Islet of Langerhans (tissue), 1 donor: Measurements from ENCODE around the gene ALDH6A1.

Experiments used
- FAIRE-seq: peaks from one replicate; lab custom pipeline; 2011; peaks lifted over from hg19 to GRCh38; lab: Jason Lieb, UNC

Gene ALDH6A1

DNA sequence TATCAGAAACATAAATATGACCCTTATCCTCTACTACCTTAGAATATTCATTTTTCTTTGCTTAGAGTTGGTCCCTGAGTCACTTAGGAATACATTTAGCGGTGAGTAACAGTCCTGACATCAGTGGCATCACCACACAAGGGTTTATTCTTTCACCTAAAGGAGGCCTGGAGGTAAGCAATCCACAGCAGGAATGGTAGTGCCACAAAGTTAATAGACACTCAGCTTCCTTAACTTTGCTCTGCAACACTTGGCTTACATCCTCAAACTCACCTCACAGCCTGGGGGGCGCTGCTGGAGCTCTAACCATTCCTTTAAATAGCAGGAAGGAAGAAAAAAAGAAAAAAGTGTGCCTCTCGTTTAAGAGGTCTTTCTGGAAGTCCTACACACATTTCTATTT, 36.0 kb downstream of the ALDH6A1 start:
- FAIRE-seq, result no peak

GRCh38 chr14:74045522-74045921, 38.7 kb downstream of the ALDH6A1 start:
- FAIRE-seq, result no peak

DNA sequence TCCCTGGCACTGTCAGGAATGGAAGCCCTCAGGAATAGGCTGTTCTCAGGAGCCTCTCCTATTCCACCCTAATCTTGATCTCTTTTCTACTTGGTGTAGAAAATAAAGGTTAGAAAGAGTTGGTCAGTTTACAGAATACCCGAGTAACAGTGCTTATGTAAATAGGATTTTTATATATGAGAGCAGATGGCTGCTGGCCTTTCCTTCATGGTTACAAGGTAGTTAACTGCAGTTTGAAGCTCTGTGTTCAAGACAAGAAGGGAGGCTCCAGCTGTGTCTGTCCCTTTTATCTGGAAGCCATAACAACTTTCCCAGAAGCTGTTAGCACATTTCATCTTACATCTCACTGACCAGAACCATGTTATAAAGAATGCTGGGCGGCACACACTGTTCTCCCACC, 42.0 kb downstream of the ALDH6A1 start:
- no peak for FAIRE-seq

GRCh38 chr14:74038020-74038859, 46.0 kb downstream of the ALDH6A1 start:
- FAIRE-seq, result peak; percentile 99

GRCh38 chr14:74035556-74035955, 48.7 kb downstream of the ALDH6A1 start:
- FAIRE-seq, result no peak

GRCh38 chr14:74034572-74034971, 49.7 kb downstream of the ALDH6A1 start:
- FAIRE-seq, result no peak

DNA sequence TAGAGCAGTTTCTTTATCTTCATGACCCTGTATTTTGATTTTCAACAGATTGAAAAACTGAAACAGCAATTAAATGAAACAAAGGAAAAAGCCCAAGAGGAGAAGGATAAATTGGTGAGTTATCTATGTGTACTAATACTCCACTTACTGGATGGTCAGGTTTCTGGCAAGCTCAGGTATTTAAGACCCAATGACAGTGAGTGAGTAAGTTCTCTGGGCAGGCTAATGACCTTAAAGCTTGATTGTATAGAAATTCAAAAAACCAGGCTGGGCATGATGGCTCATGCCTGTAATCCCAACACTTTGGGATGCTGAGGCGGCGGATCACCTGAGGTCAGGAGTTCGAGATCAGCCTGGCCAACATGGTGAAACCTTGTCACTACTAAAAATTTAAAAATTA, 55.1 kb downstream of the ALDH6A1 start:
- FAIRE-seq, result no peak

DNA sequence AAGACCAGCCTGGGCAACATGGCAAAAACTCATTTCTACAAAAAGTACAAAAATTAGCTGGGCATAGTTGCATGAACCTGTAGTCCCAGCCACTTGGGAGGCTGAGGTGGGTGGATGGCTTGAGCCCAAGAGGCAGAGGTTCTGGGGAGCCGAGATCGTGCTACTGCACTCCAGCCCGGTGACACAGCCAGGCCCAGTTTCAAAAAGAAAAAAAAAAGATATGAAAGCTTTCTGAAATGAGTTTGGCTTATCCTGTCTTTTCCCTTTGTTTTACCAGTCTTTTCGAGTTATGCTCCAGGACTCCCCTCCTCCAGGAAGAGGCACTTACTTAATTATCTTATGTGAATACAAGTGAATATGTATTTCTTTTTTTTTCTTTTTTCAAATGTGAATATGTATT, 61.9 kb downstream of the ALDH6A1 start:
- no peak for FAIRE-seq

DNA sequence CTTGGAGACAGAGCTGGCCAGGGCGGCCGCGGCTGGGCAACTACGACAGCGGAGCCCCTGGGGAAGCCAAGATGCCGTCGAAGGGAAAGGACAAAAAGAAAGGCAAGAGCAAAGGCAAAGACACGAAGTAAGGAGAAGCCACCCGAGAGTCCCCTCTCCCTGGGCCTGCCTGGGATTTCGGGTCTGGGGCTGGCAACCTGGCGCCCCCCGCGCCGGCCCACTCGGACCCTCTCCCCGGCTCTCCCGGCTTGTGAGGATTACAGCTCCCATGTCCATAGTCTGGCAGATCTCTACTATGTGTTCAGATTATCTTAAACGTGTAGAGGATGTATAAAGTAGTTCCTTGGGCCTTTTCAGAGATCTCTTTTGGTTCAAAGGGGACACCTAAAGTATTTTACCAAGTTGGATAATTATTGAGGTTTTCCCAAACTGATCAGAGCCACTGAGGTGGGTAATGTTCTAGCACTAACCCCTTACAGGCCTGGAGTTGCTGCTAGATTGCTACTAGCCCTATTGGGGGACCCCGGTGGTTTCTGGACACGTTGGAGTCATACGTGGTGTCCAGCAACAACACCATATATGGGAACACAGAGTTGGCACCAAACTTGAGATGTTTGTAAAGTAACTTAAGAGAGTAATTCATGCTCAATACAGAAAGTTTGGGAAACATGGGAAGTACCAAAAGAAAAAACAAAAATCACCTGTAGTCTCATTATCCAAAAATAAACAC, 64.7 kb downstream of the ALDH6A1 start:
- no peak for FAIRE-seq

DNA sequence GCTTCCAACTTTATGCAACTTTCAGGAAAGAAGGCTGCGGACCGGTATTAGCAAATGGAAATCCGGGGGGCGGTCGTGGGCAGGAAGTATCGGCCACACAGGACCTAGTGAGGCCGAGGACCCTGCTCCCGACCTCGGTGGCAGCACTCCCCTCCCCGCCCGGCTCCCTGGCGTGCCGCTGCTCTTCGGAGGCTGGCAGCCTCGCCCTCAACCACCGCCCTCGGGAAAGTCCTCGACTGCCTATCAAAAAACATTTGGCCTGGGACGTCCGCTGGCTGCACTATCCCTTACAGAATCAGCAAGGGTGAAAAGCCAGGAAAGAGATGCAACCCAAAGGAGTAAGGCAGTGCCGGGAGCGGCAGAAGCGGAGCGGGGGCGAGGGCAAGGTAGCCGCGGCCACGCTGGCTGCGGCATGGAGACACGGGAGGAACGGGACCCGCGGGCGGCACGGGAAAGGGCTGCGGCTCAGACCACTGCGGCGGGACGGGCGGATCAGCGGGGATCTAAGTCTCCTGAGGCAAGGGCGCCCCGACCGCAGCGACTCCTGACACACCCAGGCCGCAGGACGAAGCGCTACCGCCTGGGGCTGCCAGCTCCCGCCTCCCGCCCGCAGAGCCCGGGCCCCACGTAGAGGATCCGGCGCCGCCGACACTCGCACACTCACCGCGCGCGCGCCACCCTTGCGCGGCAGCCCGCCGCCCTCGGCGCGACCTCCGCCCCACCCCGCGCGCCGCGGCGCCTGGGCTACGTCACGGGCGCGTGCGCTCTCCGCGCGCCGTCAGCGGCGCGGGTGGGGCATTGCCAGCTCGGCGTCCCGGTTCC, 65.5 kb downstream of the ALDH6A1 start, which contains the start of the genes BBOF1 and ENTPD5:
BBOF1 (plus strand) TSS at position 764 of the 822 bp plus-strand sequence. CDS start 130 bp downstream, outside the sequence.
ENTPD5 (minus strand) TSS at position 703 of the 822 bp plus-strand sequence. CDS start 31,186 bp downstream, outside the sequence.
- FAIRE-seq, result no peak

DNA sequence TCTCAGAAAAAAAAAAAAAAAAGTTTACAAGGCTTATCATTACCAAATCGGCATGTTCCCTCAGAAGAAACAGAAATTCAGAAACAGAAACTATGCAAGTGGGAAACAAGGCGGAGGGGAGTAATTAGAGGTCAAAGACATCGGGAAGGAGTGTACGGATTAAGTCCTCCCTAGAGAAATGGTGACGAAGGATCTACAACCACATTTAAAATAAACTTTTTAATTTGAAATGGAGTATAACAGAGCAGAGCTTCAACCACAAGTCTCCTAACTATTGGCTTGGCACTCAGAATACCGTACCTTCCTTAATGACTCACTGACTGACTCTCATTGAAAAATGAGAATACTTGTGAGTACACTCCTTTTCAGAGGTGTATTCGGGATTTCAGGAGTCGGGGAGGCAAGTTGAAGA, 66.1 kb downstream of the ALDH6A1 start:
- FAIRE-seq, result no peak

DNA sequence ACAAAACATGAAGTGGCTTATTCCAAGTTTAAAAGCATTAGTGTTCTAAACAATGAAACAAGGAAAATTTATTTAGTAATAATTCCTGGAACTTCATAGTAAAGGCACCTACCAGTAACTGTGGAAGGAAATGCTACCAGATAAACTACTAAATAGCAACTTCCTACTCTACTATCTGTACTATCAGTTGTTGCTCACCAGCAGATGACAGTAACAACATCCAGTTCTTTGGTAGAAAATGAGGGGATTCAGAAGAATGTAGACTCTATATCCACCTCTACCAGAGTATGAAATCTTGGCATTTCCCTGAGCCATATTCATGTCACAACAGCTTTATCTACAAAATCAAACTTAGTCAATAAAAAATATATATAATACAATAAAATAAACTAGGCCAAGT, 68.3 kb downstream of the ALDH6A1 start:
- FAIRE-seq, result no peak

DNA sequence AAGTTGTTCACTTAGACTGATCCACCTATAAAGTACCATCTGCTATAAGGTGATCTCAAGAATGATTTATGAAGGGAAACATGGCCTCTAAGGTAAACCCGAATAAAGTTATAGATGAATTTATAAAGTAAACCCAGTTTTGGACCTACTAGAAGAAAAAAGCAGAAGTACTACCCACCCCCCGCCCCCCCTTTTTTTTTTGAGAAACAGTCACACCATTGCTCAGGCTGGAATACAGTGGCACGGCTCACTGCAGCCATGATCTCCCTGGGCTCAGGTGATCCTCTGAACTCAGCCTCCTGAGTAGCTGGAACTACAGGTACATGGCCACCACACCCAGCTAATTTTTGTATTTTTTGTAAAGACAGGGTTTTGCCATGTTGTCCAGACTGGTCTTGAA, 69.1 kb downstream of the ALDH6A1 start:
- FAIRE-seq, result no peak

GRCh38 chr14:74014299-74014698, 70.0 kb downstream of the ALDH6A1 start:
- no peak for FAIRE-seq

- no peak for FAIRE-seq
These were observed 75.3 kb downstream of the ALDH6A1 start for GRCh38 chr14:74008843-74009499.
